ENCODE data around the gene SSBP3.

Gene SSBP3

DNA sequence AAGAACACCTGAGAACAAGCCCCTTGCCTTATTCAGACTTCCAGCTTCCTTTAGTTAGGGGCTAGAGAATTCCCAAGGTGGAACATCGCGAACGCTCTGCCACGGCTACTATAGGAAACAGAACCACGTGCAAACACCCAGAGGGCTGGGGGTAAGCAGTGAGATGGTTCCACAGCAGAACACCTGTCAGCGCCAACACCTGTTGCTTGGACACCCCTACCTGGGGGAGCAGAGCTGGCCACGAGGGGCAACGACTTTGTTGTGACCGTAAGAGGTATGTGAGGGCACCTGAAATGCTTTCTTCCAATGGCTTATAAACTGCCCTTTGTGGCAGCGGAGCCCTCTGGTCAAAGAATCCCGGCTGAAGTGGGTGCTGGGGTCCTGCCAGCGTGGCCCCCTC, 155.5 kb downstream of the SSBP3 start:
- TF ChIP-seq, protein P1, sequence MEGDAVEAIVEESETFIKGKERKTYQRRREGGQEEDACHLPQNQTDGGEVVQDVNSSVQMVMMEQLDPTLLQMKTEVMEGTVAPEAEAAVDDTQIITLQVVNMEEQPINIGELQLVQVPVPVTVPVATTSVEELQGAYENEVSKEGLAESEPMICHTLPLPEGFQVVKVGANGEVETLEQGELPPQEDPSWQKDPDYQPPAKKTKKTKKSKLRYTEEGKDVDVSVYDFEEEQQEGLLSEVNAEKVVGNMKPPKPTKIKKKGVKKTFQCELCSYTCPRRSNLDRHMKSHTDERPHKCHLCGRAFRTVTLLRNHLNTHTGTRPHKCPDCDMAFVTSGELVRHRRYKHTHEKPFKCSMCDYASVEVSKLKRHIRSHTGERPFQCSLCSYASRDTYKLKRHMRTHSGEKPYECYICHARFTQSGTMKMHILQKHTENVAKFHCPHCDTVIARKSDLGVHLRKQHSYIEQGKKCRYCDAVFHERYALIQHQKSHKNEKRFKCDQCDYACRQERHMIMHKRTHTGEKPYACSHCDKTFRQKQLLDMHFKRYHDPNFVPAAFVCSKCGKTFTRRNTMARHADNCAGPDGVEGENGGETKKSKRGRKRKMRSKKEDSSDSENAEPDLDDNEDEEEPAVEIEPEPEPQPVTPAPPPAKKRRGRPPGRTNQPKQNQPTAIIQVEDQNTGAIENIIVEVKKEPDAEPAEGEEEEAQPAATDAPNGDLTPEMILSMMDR (IDR thresholded peaks at IDR 0.05; ENCODE audit: control insufficient read depth, extremely low read depth, insufficient read depth) = no peak
- H3K4me3 ChIP-seq (ENCODE audit: low read depth, low read length) = no peak overlapping the region
- no peak for DNase-seq (ENCODE audit: low read depth)

GRCh38 chr1:54249819-54250435, 156.3 kb downstream of the SSBP3 start:
- H3K4me3 ChIP-seq (ENCODE audit: low read depth, low read length) = no peak overlapping the region
- TF ChIP-seq, protein P1 (IDR thresholded peaks at IDR 0.05; ENCODE audit: control insufficient read depth, extremely low read depth, insufficient read depth) = no peak
- DNase-seq (ENCODE audit: low read depth) = no peak

GRCh38 chr1:54248966-54249365, 157.2 kb downstream of the SSBP3 start:
- no peak for DNase-seq (ENCODE audit: low read depth)
- H3K4me3 ChIP-seq (ENCODE audit: low read depth, low read length) = no peak overlapping the region
- TF ChIP-seq, protein P1 (IDR thresholded peaks at IDR 0.05; ENCODE audit: control insufficient read depth, extremely low read depth, insufficient read depth) = no peak

GRCh38 chr1:54247863-54248515, 158.2 kb downstream of the SSBP3 start:
- no peak overlapping the region for H3K4me3 ChIP-seq (ENCODE audit: low read depth, low read length)
- TF ChIP-seq, protein P1 (IDR thresholded peaks at IDR 0.05; ENCODE audit: control insufficient read depth, extremely low read depth, insufficient read depth) = no peak
- DNase-seq (ENCODE audit: low read depth) = no peak

- no peak for DNase-seq (ENCODE audit: low read depth)
- no peak overlapping the region for H3K4me3 ChIP-seq (ENCODE audit: low read depth, low read length)
- TF ChIP-seq, protein P1 (IDR thresholded peaks at IDR 0.05; ENCODE audit: control insufficient read depth, extremely low read depth, insufficient read depth) = no peak
Observed at GRCh38 chr1:54246116-54246721, 160.0 kb downstream of the SSBP3 start.

DNA sequence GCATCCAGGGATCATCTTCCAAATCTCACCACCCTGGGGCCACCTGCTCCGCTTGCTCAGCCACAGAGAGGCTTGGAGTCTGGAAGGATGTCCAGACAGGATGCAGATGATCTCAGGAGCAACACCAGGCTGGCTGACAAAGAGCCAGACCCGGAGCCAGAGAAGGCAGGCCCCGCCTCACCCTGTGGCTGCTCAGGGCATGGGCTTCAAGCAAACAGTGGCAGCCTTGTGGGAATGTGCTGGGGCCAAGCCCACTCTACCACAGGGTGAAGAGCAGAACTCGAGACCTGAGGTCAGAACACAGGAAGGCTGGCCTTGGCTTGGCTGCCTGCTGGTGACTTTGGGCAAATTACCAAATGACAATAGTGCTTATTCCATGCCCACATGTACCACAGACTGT, 160.7 kb downstream of the SSBP3 start:
- DNase-seq (ENCODE audit: low read depth) = no peak
- TF ChIP-seq, protein P1 (IDR thresholded peaks at IDR 0.05; ENCODE audit: control insufficient read depth, extremely low read depth, insufficient read depth) = no peak
- no peak overlapping the region for H3K4me3 ChIP-seq (ENCODE audit: low read depth, low read length)
